ENCODE measurements around the gene ESYT2.
"Not testable (repeated sequence)": the region's sequence is repeated elsewhere in the genome, so short reads cannot be mapped to it uniquely, and the experiment has no call there.

The ESYT2 gene

GRCh38 chr7:158849442-158849767, 20.1 kb upstream of the ESYT2 start:
- H3K27ac ChIP-seq = no peak overlapping the region
- no peaks in the 10 kb centered on the region for H3K4me1 ChIP-seq (ENCODE audit: control insufficient read depth in 1 of 2, insufficient read depth in 1 of 2, low read depth in 1 of 2, low read length in 1 of 2)
- H3K27me3 ChIP-seq = no peaks in the 10 kb centered on the region
- no peak overlapping the region for H3K4me3 ChIP-seq (ENCODE audit: low read depth in 1 of 2, low read length in 1 of 2)
- TF ChIP-seq CTCF (IDR thresholded peaks at IDR 0.05) = no peak
- no peaks in the 10 kb centered on the region for H3K9me3 ChIP-seq
- H3K36me3 ChIP-seq = no peaks in the 10 kb centered on the region

- H3K4me3 ChIP-seq (ENCODE audit: low read depth in 1 of 2, low read length in 1 of 2) = no peak overlapping the region
- H3K27ac ChIP-seq = no peak overlapping the region
- no peaks in the 10 kb centered on the region for H3K27me3 ChIP-seq
- H3K9me3 ChIP-seq = no peaks in the 10 kb centered on the region
- no peak for TF ChIP-seq CTCF (IDR thresholded peaks at IDR 0.05)
- no peaks in the 10 kb centered on the region for H3K4me1 ChIP-seq (ENCODE audit: control insufficient read depth in 1 of 2, insufficient read depth in 1 of 2, low read depth in 1 of 2, low read length in 1 of 2)
- H3K36me3 ChIP-seq = no peaks in the 10 kb centered on the region
Measured at GRCh38 chr7:158847451-158847866, 18.1 kb upstream of the ESYT2 start.

- no peaks in the 10 kb centered on the region for H3K9me3 ChIP-seq
- no peaks in the 10 kb centered on the region for H3K4me1 ChIP-seq (ENCODE audit: control insufficient read depth in 1 of 2, insufficient read depth in 1 of 2, low read depth in 1 of 2, low read length in 1 of 2)
- no peaks in the 10 kb centered on the region for H3K27me3 ChIP-seq
- no peaks in the 10 kb centered on the region for H3K36me3 ChIP-seq
- H3K4me3 ChIP-seq (ENCODE audit: low read depth in 1 of 2, low read length in 1 of 2) = no peak overlapping the region
- TF ChIP-seq CTCF (IDR thresholded peaks at IDR 0.05) = no peak
- no peak overlapping the region for H3K27ac ChIP-seq
Measured at GRCh38 chr7:158846304-158846703, 17.0 kb upstream of the ESYT2 start.

DNA sequence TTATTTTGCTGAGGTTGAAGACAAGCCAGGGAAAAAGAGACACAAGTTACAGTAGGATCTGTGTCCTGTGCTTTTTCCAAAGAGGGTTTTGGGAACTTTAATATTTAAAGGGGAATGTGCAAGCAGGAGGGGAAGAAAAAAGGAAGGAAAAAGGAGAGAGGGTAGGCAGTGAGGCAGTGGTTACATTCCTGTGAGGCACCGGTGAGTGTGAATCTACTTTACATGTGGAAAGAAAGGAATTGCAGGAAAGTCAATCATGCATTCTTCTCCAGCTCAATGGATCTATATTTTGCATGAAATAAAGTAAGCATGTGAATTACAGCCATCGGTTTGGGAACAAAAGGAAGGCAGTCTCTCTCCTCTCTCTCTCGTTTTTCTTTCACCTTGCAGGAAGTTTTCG, 14.5 kb upstream of the ESYT2 start:
- H3K9me3 ChIP-seq = no peaks in the 10 kb centered on the region
- H3K36me3 ChIP-seq = no peaks in the 10 kb centered on the region

DNA sequence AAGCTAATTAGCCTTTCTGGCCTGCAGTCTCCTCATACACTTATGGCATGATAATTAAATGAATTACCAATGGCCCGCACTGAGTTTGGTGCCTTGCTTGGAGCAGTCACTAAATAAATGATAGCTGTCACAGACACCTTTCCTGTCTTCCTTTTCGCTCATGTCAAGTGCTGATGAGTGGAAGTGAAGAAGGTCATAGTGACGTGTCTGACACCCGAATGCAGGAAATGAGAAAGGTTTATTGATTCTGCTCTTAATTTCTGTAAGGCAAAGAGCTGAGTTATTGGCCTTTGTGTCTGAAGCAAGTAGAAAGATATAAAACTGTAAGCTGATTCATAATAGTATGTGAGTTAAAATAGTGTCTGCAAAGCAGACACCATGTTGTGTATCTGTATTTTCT, 13.2 kb upstream of the ESYT2 start:
- no peaks in the 10 kb centered on the region for H3K4me1 ChIP-seq (ENCODE audit: control insufficient read depth in 1 of 2, insufficient read depth in 1 of 2, low read depth in 1 of 2, low read length in 1 of 2)
- H3K27ac ChIP-seq = no peak overlapping the region
- H3K27me3 ChIP-seq = no peaks in the 10 kb centered on the region
- no peaks in the 10 kb centered on the region for H3K36me3 ChIP-seq
- no peak for TF ChIP-seq CTCF (IDR thresholded peaks at IDR 0.05)
- H3K4me3 ChIP-seq (ENCODE audit: low read depth in 1 of 2, low read length in 1 of 2) = no peak overlapping the region
- H3K9me3 ChIP-seq = no peaks in the 10 kb centered on the region

More for the DNA sequence above, 14.5 kb upstream of the ESYT2 start:
- Histone ChIP-seq H3K27me3 (no peaks in the 10 kb centered on the region), H3K27ac (no peak overlapping the region), H3K4me3 (ENCODE audit: low read depth in 1 of 2, low read length in 1 of 2) (no peak overlapping the region), H3K4me1 (ENCODE audit: control insufficient read depth in 1 of 2, insufficient read depth in 1 of 2, low read depth in 1 of 2, low read length in 1 of 2) (no peaks in the 10 kb centered on the region)
- TF ChIP-seq CTCF (IDR thresholded peaks at IDR 0.05) = no peak

- Histone ChIP-seq H3K9me3 (no peaks in the 10 kb centered on the region), H3K4me3 (ENCODE audit: low read depth in 1 of 2, low read length in 1 of 2) (no peak overlapping the region), H3K27me3 (no peaks in the 10 kb centered on the region), H3K4me1 (ENCODE audit: control insufficient read depth in 1 of 2, insufficient read depth in 1 of 2, low read depth in 1 of 2, low read length in 1 of 2) (no peaks in the 10 kb centered on the region), H3K27ac (no peak overlapping the region), H3K36me3 (no peaks in the 10 kb centered on the region)
- no peak for TF ChIP-seq CTCF (IDR thresholded peaks at IDR 0.05)
Measured at GRCh38 chr7:158840604-158841003, 11.3 kb upstream of the ESYT2 start.

DNA sequence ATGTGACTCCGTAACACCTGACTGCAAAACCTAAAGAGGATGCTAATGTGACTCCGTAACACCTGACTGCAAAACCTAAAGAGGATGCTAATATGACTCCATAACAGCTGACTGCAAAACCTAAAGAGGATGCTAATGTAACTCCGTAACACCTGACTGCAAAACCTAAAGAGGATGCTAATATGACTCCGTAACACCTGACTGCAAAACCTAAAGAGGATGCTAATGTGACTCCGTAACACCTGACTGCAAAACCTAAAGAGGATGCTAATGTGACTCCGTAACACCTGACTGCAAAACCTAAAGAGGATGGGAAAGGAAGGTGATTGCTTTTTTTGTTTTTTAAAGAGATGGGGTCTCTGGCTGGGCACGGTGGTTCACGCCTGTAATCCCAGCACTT, 9.9 kb upstream of the ESYT2 start:
- not testable (repeated sequence) for H3K36me3 ChIP-seq; H3K27ac ChIP-seq; H3K4me3 ChIP-seq (ENCODE audit: low read depth in 1 of 2, low read length in 1 of 2); H3K4me1 ChIP-seq (ENCODE audit: control insufficient read depth in 1 of 2, insufficient read depth in 1 of 2, low read depth in 1 of 2, low read length in 1 of 2); H3K9me3 ChIP-seq; H3K27me3 ChIP-seq

Data from neutrophil (primary cell).